Left lung (tissue), 10 donors: Measurements from ENCODE around the gene PDE4D. TPM values are rescaled to one million over a fixed set of nuclear protein-coding genes. Genes with fewer than 3 reads are reported as not detected.

Source experiments
- ATAC-seq: fragments of 200-7000 bp; cut with Tn5 transposase; one replicate; pipeline ENCODE4 v1.9.1; 2020; ENCODE audit warnings: moderate library complexity
- DNase-seq, 4 donors: peaks; one replicate each; pipeline ENCODE4 v3.0.0-alpha.2; 2013 to 2020
- H3K27ac ChIP-seq, 2 donors: fragments of 200-600 bp; sonication (generic) in 1 of 2; one replicate each; pipeline versions ENCODE4 v1.5.0 to v1.8.0; 2020 to 2021
- H3K27me3 ChIP-seq, 2 donors: fragments of 200-600 bp; sonication (generic) in 1 of 2; one replicate each; pipeline versions ENCODE4 v1.5.0 to v1.8.0; 2020 to 2021
- H3K36me3 ChIP-seq, 2 donors: fragments of 200-600 bp; sonication (generic) in 1 of 2; one replicate each; pipeline versions ENCODE4 v1.5.0 to v1.8.0; 2020 to 2021
- H3K4me1 ChIP-seq, 2 donors: fragments of 200-600 bp; one replicate each; pipeline ENCODE4 v1.8.0; 2021
- H3K4me3 ChIP-seq, 2 donors: fragments of 200-600 bp; sonication (generic) in 1 of 2; one replicate each; pipeline versions ENCODE4 v1.5.0 to v1.8.0; 2020 to 2021; ENCODE audit warnings: mild to moderate bottlenecking in 1 of 2
- H3K9me3 ChIP-seq, 2 donors: fragments of 200-600 bp; sonication (generic) in 1 of 2; one replicate each; pipeline versions ENCODE4 v1.5.0 to v1.8.0; 2020 to 2021
- intact Hi-C, 2 donors: fragments of 100-400 bp; cut with DNase I; formaldehyde crosslinking; loops; one replicate each; pipeline versions ENCODE4 v1.11.2 to v1.14.2; 2022
- polyA plus RNA-seq, 6 donors: library from polyadenylated mRNA; unstranded; fragments of 120-200 nt; gene quantifications; one replicate each; pipeline ENCODE4 v1.2.1, GENCODE V29; 2013; ENCODE audit not compliant: insufficient read length in 6 of 6
- total RNA-seq, 2 donors: library from RNA; stranded (reverse); fragmentation: NEBNext Ultra II Directional; extraction: Animal tissue kit (Norgen Biotek cat#: 25700); gene quantifications; one replicate each; pipeline ENCODE4 v1.2.1, GENCODE V29; 2021
- TF ChIP-seq, protein P1 (sequence below), 2 donors: fragments of 200-600 bp; sonication (generic) in 1 of 2; IDR thresholded peaks; one replicate each; pipeline versions ENCODE4 v1.5.0 to v1.8.0; 2021; ENCODE audit warnings: antibody characterized with exemption in 2 of 2
- donor health status: DM: no; HTN: yes; CAD: no.
- donor health status: DM: no; HTN: no; CAD: no.

Gene PDE4D
- total and polyA plus RNA-seq, 8 donors: 21.4 to 57.1 (median 25.4) TPM

DNA sequence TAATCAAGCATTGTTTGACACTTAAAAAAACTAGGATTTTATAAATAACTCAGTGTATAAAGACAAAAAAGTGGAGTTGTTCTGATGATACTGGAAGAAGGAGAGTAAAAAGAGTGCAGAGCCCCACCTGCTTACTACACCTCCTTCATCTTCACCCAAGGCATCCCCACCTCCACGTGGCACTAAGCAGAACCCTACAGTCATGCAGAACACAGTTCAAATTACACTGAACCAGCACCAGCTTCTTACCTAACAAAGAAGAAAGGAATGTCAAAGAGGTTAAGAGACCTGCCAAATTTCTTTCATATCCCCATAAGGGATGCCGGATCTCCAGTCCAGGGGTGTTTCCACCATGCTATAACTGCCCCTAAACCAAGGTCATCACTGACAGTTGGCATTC is 55.5 kb downstream of the PDE4D start:
- Histone ChIP-seq H3K4me3 (no peak overlapping the region), H3K9me3 (no peaks in the 10 kb centered on the region), H3K27ac (no peak overlapping the region), H3K36me3 (no peaks in the 10 kb centered on the region), H3K4me1 (no peaks in the 10 kb centered on the region), H3K27me3 (no peaks in the 10 kb centered on the region)
- no peak for ATAC-seq
- no peak for DNase-seq
- intact Hi-C loops: no loop called here
- TF ChIP-seq, protein P1, sequence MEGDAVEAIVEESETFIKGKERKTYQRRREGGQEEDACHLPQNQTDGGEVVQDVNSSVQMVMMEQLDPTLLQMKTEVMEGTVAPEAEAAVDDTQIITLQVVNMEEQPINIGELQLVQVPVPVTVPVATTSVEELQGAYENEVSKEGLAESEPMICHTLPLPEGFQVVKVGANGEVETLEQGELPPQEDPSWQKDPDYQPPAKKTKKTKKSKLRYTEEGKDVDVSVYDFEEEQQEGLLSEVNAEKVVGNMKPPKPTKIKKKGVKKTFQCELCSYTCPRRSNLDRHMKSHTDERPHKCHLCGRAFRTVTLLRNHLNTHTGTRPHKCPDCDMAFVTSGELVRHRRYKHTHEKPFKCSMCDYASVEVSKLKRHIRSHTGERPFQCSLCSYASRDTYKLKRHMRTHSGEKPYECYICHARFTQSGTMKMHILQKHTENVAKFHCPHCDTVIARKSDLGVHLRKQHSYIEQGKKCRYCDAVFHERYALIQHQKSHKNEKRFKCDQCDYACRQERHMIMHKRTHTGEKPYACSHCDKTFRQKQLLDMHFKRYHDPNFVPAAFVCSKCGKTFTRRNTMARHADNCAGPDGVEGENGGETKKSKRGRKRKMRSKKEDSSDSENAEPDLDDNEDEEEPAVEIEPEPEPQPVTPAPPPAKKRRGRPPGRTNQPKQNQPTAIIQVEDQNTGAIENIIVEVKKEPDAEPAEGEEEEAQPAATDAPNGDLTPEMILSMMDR (IDR thresholded peaks at IDR 0.05): no peak

DNA sequence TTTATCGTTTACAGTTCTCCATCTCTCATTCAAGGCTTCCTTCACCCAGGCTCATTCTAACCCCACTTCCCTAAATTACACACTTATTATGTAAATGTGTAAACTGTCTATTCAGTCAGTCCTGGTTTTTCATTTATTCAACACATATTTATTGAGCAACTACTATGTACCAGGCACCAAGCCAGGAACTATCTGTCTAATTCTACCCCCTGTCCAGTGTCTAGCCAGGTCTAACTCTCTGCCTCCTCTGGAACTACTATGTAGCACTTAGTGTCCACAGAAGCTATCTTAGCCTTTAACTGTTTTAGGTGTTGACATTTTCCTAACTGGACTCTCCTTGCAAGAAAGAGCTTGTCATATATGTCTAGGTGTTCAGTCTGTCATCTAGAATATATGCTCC is 56.5 kb downstream of the PDE4D start:
- Histone ChIP-seq H3K36me3 (no peaks in the 10 kb centered on the region), H3K9me3 (no peaks in the 10 kb centered on the region), H3K27ac (no peak overlapping the region), H3K4me1 (no peaks in the 10 kb centered on the region), H3K4me3 (no peak overlapping the region), H3K27me3 (no peaks in the 10 kb centered on the region)
- TF ChIP-seq, protein P1 (IDR thresholded peaks at IDR 0.05): no peak
- no peak for DNase-seq
- intact Hi-C loops: no loop called here
- no peak for ATAC-seq

DNA sequence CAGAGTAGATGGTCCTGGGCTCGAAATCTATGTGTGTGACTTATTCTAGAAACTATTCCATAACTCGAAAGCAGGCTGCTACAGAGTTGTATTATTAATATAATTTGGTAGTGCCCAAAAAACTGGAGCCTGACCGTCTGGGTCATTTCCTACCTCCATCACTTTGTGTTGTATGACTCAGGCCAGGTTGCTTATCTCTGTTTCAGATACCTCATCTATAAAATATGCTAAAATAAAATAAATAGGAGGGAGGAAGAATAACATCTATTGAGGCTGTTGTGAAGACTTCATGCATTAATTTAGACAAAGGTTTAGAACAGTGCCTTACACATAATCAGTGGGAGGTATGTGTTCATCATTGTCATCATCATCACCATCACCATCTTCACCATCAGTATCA is 57.7 kb downstream of the PDE4D start:
- TF ChIP-seq, protein P1 (IDR thresholded peaks at IDR 0.05): no peak
- intact Hi-C loops: no loop called here
- H3K4me1 ChIP-seq: no peaks in the 10 kb centered on the region
- no peak for ATAC-seq
- no peaks in the 10 kb centered on the region for H3K27me3 ChIP-seq
- no peak overlapping the region for H3K4me3 ChIP-seq
- no peaks in the 10 kb centered on the region for H3K9me3 ChIP-seq
- H3K36me3 ChIP-seq: no peaks in the 10 kb centered on the region
- H3K27ac ChIP-seq: no peak overlapping the region
- no peak for DNase-seq

DNA sequence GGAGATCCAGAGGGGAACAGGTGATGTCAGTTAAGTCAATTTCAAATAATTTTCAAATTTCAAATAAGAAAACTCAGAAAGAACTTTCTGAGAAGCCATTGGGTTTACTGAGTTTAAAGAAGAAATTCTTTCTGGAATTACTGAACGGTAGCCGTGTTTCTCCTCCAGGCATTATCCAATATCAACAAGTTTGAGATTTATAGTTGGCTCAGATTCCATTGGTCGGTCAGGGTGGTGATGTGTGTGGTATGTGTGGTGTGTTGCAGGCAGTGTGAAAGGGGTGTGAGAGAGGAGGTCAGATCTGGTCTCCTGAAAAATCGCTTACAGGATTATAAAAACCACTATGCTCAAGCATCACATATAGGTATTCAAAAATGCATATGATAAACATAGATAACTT is 60.1 kb downstream of the PDE4D start:
- Histone ChIP-seq H3K4me1 (no peaks in the 10 kb centered on the region), H3K27ac (no peak overlapping the region), H3K27me3 (no peaks in the 10 kb centered on the region), H3K36me3 (no peaks in the 10 kb centered on the region), H3K4me3 (no peak overlapping the region), H3K9me3 (no peaks in the 10 kb centered on the region)
- no peak for ATAC-seq
- intact Hi-C loops: no loop called here
- TF ChIP-seq, protein P1 (IDR thresholded peaks at IDR 0.05): no peak
- DNase-seq: no peak

DNA sequence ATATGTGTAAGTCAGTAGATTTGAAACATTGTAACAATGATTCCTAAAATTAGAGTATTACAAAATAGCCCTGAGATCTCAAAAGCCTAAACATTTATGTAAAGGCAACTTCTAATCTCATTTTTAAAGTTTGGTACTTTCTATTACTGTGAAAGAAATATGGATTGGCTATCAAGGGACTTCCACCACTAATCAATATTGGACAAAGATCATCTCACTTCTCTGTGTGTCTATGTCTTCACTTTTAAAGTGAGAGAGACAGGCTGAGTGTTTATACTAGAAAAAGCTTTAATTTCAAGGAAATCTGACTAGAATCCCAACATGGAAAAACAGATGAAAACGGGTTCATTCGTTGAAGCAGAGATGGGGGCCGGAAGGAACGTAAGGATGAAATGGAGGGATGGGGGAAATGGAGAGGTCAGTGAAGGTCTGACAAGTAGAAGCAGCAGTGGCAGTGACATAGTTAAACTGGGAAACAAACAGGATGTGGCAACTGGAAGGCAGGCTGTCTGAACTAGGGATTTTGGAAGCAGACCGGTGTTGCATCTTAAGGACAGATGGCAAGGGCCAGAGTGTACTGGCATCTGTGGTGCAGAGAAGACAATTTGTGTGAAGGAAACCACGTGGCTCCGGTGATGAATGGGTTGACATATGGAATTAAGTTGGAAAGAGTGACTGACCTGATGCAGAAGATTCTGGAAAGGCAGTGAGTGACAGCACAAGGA is 60.8 kb downstream of the PDE4D start:
- Histone ChIP-seq H3K36me3 (no peaks in the 10 kb centered on the region), H3K4me1 (no peaks in the 10 kb centered on the region), H3K27ac (no peak overlapping the region), H3K4me3 (no peak overlapping the region), H3K9me3 (no peaks in the 10 kb centered on the region), H3K27me3 (no peaks in the 10 kb centered on the region)
- TF ChIP-seq, protein P1 (IDR thresholded peaks at IDR 0.05): no peak
- intact Hi-C loops: no loop called here
- DNase-seq (no peak), ATAC-seq (no peak)
